A549 (cell line): ENCODE measurements around the gene GPATCH8.

Experiments
- BHLHE40 ChIP-seq: IDR thresholded peaks from 2 replicates; pipeline ENCODE4 v1.6.1; 2012; ENCODE audit warnings: low read depth, low read length, inconsistent platforms
- CHD4 ChIP-seq: fragments of 200-600 bp; sonication (generic); IDR thresholded peaks from 2 replicates; pipeline ENCODE4 v1.6.1; 2016; ENCODE audit warnings: antibody characterized with exemption, mild to moderate bottlenecking, borderline replicate concordance
- CTCF ChIP-seq: fragments of >200 bp; sonication (Bioruptor Twin); formaldehyde crosslinking; IDR thresholded peaks from 3 replicates; pipeline ENCODE4 v1.5.1; 2016
- EHMT2 ChIP-seq: fragments of 200-600 bp; sonication (generic); IDR thresholded peaks from 2 replicates; pipeline ENCODE4 v1.6.1; 2016; ENCODE audit warnings: antibody characterized with exemption, low read depth, mild to moderate bottlenecking, moderate library complexity
- EP300 ChIP-seq, 2 experiments: fragments of >200 bp; sonication (Bioruptor Twin); formaldehyde crosslinking; IDR thresholded peaks; 2 replicates in 1 of 2; 3 replicates in 1 of 2; pipeline ENCODE4 v1.6.1; 2016 to 2017
- POLR2A ChIP-seq: IDR thresholded peaks from 2 replicates; pipeline ENCODE4 v1.6.1; 2012; ENCODE audit warnings: mild to moderate bottlenecking, low read length
- RNF2 ChIP-seq: fragments of 200-600 bp; sonication (generic); IDR thresholded peaks from 2 replicates; pipeline ENCODE4 v1.6.1; 2016; ENCODE audit warnings: low read depth, mild to moderate bottlenecking, antibody characterized with exemption, moderate library complexity, borderline replicate concordance

GRCh38 chr17:44387804-44388203 is 115.4 kb downstream of the GPATCH8 start:
- no peak for TF ChIP-seq EP300 (IDR thresholded peaks at IDR 0.05)
- no peak for TF ChIP-seq POLR2A
- TF ChIP-seq CTCF = no peak
- no peak for TF ChIP-seq RNF2
- no peak for TF ChIP-seq EHMT2
- TF ChIP-seq CHD4 = no peak
- no peak for TF ChIP-seq BHLHE40
